HepG2 (cell line): Measurements from ENCODE around the gene DDX1. TPM values are rescaled to one million over a fixed set of nuclear protein-coding genes. Genes with fewer than 3 reads are reported as not detected.

Experiments
- ATAC-seq: fragments of 200-7000 bp; cut with Tn5 transposase; 3 replicates; pipeline ENCODE4 v1.9.1; 2020; ENCODE audit warnings: mild to moderate bottlenecking, moderate library complexity
- BruUV-seq: library from RNA; stranded (reverse); fragments of 400-500 nt; replicated peaks from 2 replicates; lab custom pipeline; 2021; lab: Mats Ljungman, UMichigan
- CTCF ChIA-PET: fragments of 300-600 bp; formaldehyde crosslinking; extraction: SDS; loops from one replicate; lab custom pipeline; 2021; ENCODE audit warnings: low total read pairs, inconsistent platforms, low intra/inter-chr PET ratio; lab: Yijun Ruan, JAX
- POLR2A ChIA-PET: fragments of 350-600 bp; sonication (Branson Sonifier 250); formaldehyde crosslinking; loops from one replicate; lab custom pipeline; 2020; ENCODE audit warnings: antibody characterized with exemption, inconsistent platforms; lab: Yijun Ruan, JAX
- DNase-seq: peaks from one replicate; pipeline ENCODE4 v3.0.0-alpha.2; 2015; ENCODE audit warnings: low spot score
- FAIRE-seq: peaks from 3 replicates; lab custom pipeline; 2011; peaks lifted over from hg19 to GRCh38; lab: Jason Lieb, UNC
- H2AFZ ChIP-seq: one replicate; pipeline ENCODE4 v1.6.1; 2011; ENCODE audit warnings: low read length, inconsistent platforms
- H3K27ac ChIP-seq: fragments of 300-600 bp; 3 replicates; pipeline ENCODE4 v1.8.0; 2011; ENCODE audit warnings: mixed run types, mild to moderate bottlenecking, mixed read lengths, low read length, inconsistent platforms; ENCODE audit not compliant: insufficient read depth; ENCODE audit errors: extremely low read length
- H3K27me3 ChIP-seq, 2 experiments: fragments of 200-600 bp in 1 of 2; 2 replicates in 1 of 2; 3 replicates in 1 of 2; pipeline versions ENCODE4 v1.6.0 to v1.8.0; 2011; ENCODE audit warnings: low read length in 2 of 2, mild to moderate bottlenecking in 2 of 2, moderate library complexity in 2 of 2, inconsistent platforms in 1 of 2; ENCODE audit not compliant: insufficient read depth in 2 of 2, control insufficient read depth in 1 of 2
- H3K36me3 ChIP-seq, 2 experiments: fragments of 200-600 bp in 1 of 2; replicated peaks in 1 of 2; 2 replicates in 1 of 2; 3 replicates in 1 of 2; pipeline versions ENCODE4 v1.5.1 to v1.8.0; 2011; ENCODE audit warnings: low read length in 2 of 2, inconsistent platforms in 1 of 2; ENCODE audit not compliant: insufficient read depth in 2 of 2, control insufficient read depth in 1 of 2
- H3K4me1 ChIP-seq: 2 replicates; pipeline ENCODE4 v1.5.1; 2012; ENCODE audit warnings: low read length, inconsistent platforms; ENCODE audit not compliant: insufficient read depth
- H3K4me2 ChIP-seq: 2 replicates; pipeline ENCODE4 v1.6.0; 2011; ENCODE audit warnings: low read depth, low read length, inconsistent platforms
- H3K4me3 ChIP-seq, 3 experiments: fragments of 200-600 bp in 1 of 3; sonication (generic), shearing (Covaris generic) in 1 of 3; replicated peaks in 1 of 3; 2 replicates each; pipeline ENCODE4 v1.5.1; 2011 to 2016; ENCODE audit warnings: low read length in 3 of 3, inconsistent platforms in 2 of 3, low read depth in 2 of 3, mild to moderate bottlenecking in 2 of 3, control low read depth in 1 of 3, mixed read lengths in 1 of 3; ENCODE audit not compliant: insufficient read depth in 1 of 3
- H3K79me2 ChIP-seq: one replicate; pipeline ENCODE4 v1.6.1; 2011; ENCODE audit warnings: low read length, inconsistent platforms; ENCODE audit not compliant: insufficient read depth
- H3K9ac ChIP-seq: 2 replicates; pipeline ENCODE4 v1.6.0; 2011; ENCODE audit warnings: mild to moderate bottlenecking, low read depth, low read length, inconsistent platforms; ENCODE audit not compliant: insufficient read depth
- H3K9me3 ChIP-seq: 2 replicates; pipeline ENCODE4 v1.5.1; 2012; ENCODE audit warnings: mild to moderate bottlenecking, low read length
- H4K20me1 ChIP-seq: 2 replicates; pipeline ENCODE4 v1.6.0; 2011; ENCODE audit warnings: inconsistent platforms, mild to moderate bottlenecking, low read length, moderate library complexity; ENCODE audit not compliant: insufficient read depth
- CEBPB ChIP-seq: IDR thresholded peaks from 2 replicates; pipeline ENCODE4 v1.6.1; 2011; ENCODE audit warnings: low read depth, low read length, improper control_type of control experiment, borderline replicate concordance
- WGBS: methylation state at CpG from one replicate; pipeline ENCODE4 v1.1.6; 2017; ENCODE audit warnings: low lambda C conversion rate; 5-methylcytosine and 5-hydroxymethylcytosine counted together
- in situ Hi-C: cut with HindIII; loops from 2 replicates; pipeline ENCODE4 v1.10.0; 2017; ENCODE audit warnings: low pct_unique_long_range_greater_than_20kb; ENCODE audit not compliant: extremely low pct_ligation_motif_present
- intact Hi-C: fragments of 100-400 bp; cut with micrococcal nuclease; formaldehyde crosslinking; loops from one replicate; pipeline ENCODE4 v1.10.0; 2022; ENCODE audit not compliant: unreplicated experiment
- polyA plus RNA-seq, 8 experiments: library from polyadenylated mRNA; depleted of rRNA in 3 of 8; stranded (reverse) in 7 of 8; unstranded in 1 of 8; fragments of >200 nt; fragmentation: Illumina TruSeq in 4 of 8; extraction: Trizol in 4 of 8; gene quantifications; 2 replicates each; pipeline versions ENCODE4 v1.2.1 to v1.2.3, GENCODE V29; 2011 to 2016; ENCODE audit warnings: low read depth in 4 of 8, missing spikeins in 1 of 8, mixed read lengths in 1 of 8; ENCODE audit not compliant: insufficient read depth in 1 of 8
- total RNA-seq, 5 experiments: library from RNA; depleted of rRNA; stranded (reverse); fragments of >200 nt; fragmentation: Illumina TruSeq; extraction: Trizol; gene quantifications; 2 replicates each; pipeline ENCODE4 v1.2.3, GENCODE V29; 2016; ENCODE audit warnings: low read depth in 1 of 5
- TF ChIP-seq, protein P1 (sequence below): sonication (generic); formaldehyde crosslinking; IDR thresholded peaks from 2 replicates; pipeline ENCODE4 v1.9.0; 2021; ENCODE audit warnings: missing genetic modification reagents, mild to moderate bottlenecking, borderline replicate concordance
- TF ChIP-seq, protein P2 (sequence below): sonication (generic); formaldehyde crosslinking; IDR thresholded peaks from 2 replicates; pipeline ENCODE4 v1.9.0; 2021; ENCODE audit warnings: mild to moderate bottlenecking, missing genetic modification reagents

DDX1 gene
- total and polyA plus RNA-seq, 2 of the 13 experiments (the other 11 are each of a cell fraction or from before 2014, with no cell fraction given): 81.6 to 130 TPM

DNA sequence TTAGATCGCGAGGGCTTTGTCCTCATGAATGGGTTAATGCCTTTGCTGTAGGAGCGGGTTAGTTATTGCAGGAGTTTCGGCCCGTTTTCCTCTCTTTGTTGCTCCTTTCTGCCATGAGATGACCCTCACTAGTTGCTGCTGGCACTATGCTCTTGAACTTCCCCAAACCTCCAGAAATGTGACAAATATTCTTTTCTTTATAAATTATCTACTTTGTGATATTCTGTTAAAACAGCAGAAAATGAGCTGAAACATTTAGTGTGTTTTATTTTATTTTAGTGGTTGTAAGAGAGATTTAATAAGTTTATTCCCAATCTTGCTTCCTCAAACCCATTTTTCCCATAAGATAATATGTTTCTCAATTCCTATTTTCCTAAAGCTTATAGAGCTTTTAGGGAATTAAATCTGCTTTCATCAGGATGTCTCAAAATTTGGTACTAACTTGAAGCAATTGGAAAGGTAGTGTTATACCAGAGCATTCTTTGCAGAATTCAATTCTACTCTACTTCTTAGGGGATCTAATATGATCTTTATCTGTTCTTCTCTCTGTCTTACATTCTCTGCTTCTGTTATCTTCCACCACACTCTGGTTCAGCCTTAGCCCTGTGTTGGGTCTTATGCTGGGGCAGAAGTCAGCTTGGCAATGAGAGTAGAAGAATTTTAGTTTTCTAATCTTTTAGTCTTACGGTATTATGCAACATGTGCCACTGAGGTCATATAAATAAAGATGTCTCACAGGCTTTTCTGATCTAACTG lies 23.1 kb downstream of the DDX1 start:
- ChIA-PET POLR2A (no interaction called here), CTCF (no interaction called here)
- DNase-seq (no peak), ATAC-seq (no peak), FAIRE-seq (no peak)
- Histone ChIP-seq H3K27ac (no peak overlapping the region), H3K36me3 (peaks cover 18 to 60% of the 10 kb centered on the region in 2 experiments), H2AFZ (no peak overlapping the region), H3K79me2 (no peaks in the 10 kb centered on the region), H3K9ac (no peak overlapping the region), H3K4me2 (no peak overlapping the region), H3K9me3 (no peaks in the 10 kb centered on the region), H3K4me1 (no peaks in the 10 kb centered on the region), H3K27me3 (no peaks in the 10 kb centered on the region), H4K20me1 (no peaks in the 10 kb centered on the region), H3K4me3 (no peak overlapping the region)
- 97% methylated on average over 6 of the region's 6 CpGs for WGBS
- intact Hi-C loops (no loop called here), in situ Hi-C loops (no loop called here)
- BruUV-seq: TSS peak; percentile 7
- TF ChIP-seq CEBPB: 0 out of 2 replicates have a peak, but pooled peaks have one; percentile 11
- TF ChIP-seq, protein P1, sequence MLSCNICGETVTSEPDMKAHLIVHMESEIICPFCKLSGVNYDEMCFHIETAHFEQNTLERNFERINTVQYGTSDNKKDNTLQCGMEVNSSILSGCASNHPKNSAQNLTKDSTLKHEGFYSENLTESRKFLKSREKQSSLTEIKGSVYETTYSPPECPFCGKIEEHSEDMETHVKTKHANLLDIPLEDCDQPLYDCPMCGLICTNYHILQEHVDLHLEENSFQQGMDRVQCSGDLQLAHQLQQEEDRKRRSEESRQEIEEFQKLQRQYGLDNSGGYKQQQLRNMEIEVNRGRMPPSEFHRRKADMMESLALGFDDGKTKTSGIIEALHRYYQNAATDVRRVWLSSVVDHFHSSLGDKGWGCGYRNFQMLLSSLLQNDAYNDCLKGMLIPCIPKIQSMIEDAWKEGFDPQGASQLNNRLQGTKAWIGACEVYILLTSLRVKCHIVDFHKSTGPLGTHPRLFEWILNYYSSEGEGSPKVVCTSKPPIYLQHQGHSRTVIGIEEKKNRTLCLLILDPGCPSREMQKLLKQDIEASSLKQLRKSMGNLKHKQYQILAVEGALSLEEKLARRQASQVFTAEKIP (CRISPR knock-in tag): no peak

DNA sequence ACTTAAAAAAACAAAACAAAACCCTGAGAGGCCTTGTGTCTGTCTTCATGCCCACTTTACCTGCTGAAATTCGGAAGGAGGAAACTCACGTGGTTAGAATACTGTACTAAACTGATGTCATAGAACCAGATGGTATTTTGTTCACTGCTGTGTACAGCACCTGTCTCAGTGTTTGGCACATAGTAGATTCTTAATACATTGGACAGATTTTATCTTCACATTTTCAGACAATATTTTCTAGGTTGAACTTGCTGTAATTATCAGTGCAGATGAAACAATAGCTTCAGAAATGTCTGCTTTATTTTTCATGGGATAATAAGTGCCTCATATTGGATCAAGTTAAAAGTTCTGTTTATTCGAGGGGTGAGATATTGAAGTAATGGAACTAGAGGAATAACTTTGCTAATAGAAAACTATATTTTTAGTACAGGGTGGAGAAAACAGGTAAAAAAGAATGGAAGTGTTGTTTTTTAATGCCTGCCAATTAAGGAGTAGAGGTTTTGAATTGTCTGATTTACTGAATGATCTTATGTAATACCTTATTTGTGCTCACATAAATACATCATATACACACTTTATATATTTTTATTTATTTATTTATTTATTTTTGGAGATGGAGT lies 23.7 kb downstream of the DDX1 start:
- DNase-seq: no peak
- intact Hi-C loops: no loop called here
- no peak for ATAC-seq
- no peak overlapping the region for H3K4me2 ChIP-seq
- H3K27ac ChIP-seq: no peak overlapping the region
- no peaks in the 10 kb centered on the region for H3K4me1 ChIP-seq
- in situ Hi-C loops: no loop called here
- ChIA-PET CTCF (no interaction called here), POLR2A (no interaction called here)
- no peak overlapping the region for H2AFZ ChIP-seq
- no peak for FAIRE-seq
- TF ChIP-seq, protein P2, sequence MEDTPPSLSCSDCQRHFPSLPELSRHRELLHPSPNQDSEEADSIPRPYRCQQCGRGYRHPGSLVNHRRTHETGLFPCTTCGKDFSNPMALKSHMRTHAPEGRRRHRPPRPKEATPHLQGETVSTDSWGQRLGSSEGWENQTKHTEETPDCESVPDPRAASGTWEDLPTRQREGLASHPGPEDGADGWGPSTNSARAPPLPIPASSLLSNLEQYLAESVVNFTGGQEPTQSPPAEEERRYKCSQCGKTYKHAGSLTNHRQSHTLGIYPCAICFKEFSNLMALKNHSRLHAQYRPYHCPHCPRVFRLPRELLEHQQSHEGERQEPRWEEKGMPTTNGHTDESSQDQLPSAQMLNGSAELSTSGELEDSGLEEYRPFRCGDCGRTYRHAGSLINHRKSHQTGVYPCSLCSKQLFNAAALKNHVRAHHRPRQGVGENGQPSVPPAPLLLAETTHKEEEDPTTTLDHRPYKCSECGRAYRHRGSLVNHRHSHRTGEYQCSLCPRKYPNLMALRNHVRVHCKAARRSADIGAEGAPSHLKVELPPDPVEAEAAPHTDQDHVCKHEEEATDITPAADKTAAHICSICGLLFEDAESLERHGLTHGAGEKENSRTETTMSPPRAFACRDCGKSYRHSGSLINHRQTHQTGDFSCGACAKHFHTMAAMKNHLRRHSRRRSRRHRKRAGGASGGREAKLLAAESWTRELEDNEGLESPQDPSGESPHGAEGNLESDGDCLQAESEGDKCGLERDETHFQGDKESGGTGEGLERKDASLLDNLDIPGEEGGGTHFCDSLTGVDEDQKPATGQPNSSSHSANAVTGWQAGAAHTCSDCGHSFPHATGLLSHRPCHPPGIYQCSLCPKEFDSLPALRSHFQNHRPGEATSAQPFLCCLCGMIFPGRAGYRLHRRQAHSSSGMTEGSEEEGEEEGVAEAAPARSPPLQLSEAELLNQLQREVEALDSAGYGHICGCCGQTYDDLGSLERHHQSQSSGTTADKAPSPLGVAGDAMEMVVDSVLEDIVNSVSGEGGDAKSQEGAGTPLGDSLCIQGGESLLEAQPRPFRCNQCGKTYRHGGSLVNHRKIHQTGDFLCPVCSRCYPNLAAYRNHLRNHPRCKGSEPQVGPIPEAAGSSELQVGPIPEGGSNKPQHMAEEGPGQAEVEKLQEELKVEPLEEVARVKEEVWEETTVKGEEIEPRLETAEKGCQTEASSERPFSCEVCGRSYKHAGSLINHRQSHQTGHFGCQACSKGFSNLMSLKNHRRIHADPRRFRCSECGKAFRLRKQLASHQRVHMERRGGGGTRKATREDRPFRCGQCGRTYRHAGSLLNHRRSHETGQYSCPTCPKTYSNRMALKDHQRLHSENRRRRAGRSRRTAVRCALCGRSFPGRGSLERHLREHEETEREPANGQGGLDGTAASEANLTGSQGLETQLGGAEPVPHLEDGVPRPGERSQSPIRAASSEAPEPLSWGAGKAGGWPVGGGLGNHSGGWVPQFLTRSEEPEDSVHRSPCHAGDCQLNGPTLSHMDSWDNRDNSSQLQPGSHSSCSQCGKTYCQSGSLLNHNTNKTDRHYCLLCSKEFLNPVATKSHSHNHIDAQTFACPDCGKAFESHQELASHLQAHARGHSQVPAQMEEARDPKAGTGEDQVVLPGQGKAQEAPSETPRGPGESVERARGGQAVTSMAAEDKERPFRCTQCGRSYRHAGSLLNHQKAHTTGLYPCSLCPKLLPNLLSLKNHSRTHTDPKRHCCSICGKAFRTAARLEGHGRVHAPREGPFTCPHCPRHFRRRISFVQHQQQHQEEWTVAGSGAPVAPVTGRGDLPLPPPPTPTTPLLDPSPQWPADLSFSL: no peak
- peaks cover 23 to 60% of the 10 kb centered on the region in 2 experiments for H3K36me3 ChIP-seq
- no peak overlapping the region for H3K4me3 ChIP-seq
- no peak overlapping the region for H3K9ac ChIP-seq
- no peaks in the 10 kb centered on the region for H3K27me3 ChIP-seq
- no peaks in the 10 kb centered on the region for H3K79me2 ChIP-seq
- BruUV-seq: no TSS peak
- WGBS: 96% methylated on average over 3 of the region's 3 CpGs
- no peaks in the 10 kb centered on the region for H4K20me1 ChIP-seq
- H3K9me3 ChIP-seq: no peaks in the 10 kb centered on the region
